GM19463 (cell line): Measurements from ENCODE around the gene RRAD.
"Not testable (repeated sequence)": the region's sequence is repeated elsewhere in the genome, so short reads cannot be mapped to it uniquely, and the experiment has no call there.

Experiments used
- ATAC-seq: cut with Tn5 transposase; IDR thresholded peaks from one replicate; pipeline ENCODE4 v1.9.1; 2021; ENCODE audit warnings: mild to moderate bottlenecking, moderate library complexity; ENCODE audit not compliant: unreplicated experiment

RRAD gene

DNA sequence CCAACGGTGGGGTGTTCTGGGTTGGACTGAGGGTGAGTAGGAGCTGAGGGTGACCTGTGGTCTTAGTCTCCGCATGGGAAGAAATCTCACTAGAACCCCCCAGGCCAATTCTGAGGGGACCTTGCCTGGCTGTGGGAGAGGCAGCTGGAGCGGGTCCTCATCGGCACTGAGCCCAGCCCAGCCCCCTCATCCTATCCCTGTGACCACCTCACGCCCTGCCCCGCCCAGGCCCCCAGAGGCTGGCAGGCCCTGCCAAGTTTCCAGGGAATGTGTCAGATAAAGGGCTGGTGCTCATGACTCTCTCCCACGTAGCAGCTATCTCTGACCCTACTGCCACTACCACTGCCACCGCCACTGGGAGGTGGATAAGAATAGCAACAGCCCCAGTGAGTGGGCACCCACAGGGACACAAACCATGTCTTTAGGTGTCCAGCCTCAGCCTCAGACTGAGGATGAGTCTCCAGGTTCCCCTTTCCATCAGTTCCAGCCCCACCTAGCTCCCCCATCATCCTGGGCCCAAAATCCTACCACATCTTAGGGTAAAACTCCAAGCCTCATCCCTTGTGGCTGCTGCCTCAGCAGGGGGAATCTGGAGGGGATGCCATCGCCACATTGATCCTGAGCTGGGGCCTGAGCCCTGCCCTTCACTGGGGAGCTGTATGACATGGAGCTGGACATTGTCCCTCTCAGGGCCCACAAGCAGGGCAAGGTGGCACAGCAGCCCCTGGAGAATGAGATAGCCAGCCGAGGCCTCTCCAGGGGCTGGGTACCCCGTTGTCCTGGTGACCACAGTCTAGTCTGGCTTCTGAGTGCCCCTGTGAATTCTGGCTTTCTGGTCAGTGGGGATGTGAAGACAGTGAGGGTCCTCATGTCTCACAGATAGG lies 21.5 kb downstream of the RRAD start:
- ATAC-seq, result no peak

DNA sequence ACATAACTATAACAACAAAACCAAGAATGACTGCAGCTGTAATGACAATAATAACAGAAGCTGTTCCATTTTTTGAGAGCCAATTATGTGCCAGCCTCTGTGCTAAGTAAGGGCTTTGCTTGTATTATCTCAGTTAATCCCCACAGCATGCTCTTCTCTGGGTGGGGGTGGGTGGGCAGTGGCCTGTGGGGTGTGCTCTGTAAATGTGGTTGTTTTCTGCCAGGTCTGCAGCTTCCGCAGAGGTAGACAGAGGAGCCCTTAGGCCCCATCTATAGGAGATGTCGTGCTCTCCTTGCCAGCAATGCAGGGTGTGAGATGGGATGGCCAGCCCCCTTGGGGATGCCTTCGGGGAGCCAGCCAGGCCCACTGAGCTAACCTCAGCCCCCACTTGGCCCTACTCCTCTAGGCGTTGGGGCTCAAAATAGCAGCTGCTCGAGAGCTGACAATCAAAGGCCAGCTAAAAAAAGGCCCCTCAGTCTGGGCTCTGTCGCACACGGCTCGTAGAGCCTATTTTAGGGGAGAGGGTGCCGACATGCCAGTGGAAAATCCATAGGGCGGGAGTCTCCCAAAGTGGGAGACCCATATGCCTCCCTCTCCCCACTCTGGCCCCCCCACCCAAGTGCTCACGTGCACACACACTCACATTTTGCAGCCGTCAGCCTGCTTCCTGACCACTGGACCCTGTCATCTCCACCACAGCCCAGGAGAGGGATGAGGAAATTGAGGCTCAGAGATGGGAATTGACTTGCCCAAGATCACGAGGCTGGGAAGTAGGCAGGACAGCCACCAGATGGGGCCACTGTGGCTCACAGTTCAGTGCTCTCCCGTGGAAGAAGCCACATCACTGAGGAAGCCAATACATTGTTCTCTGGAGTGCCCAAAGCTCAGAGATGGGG lies 22.4 kb downstream of the RRAD start:
- ATAC-seq, result no peak

DNA sequence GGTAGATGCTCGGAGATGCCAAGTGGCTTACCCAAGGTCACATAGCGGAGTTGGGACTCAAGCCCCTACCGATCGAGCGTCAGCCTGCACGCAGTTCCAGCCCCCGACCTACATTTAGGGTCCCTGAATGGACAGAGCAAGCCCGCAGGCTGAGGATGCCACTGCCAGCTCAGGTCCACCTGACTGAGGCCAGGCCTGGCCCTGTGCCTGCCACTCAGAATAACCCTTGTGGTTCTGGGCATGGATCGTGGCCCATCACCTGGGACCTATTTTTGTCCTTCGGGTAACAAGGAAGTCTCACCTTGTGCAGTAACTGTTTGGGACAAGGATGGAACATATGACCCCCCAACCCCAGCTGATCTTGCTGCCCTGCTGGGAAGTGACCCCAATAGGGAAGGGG lies 23.7 kb downstream of the RRAD start:
- ATAC-seq, result no peak

DNA sequence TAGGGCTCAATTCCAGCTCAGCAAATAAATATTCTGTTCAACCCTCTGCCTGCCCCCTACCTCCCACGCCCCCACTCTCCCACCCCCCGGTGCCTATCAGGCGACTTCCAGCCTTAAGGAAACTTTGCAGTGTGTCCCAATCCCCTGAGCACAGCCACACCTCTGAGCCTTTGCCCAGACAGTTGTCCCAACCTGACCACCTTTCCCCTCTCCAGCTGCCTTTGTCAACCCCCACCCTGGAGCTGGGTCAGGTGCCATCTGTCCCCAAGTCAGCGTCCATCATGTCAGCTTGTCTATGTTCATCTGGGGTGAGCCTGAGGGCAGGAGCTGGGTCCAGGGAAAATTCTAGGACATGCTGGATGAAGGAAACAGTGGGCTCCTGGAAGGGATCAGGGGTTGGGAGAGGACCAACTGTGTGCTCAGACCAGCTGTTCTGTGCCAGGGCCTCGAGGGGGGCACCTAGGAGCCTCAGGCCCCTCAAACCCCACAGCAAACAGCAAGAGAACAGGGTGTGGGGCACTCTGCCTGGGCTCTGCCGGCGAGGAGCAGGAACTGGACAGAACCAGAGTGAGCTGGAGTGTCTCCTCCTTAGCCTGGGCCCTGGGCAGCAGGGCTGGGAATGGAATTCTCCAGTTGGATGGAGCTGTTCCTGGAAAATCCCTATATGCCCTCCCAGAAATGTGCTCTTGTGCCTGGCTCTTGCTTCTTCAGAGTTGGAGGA lies 24.5 kb downstream of the RRAD start:
- ATAC-seq, result no peak

DNA sequence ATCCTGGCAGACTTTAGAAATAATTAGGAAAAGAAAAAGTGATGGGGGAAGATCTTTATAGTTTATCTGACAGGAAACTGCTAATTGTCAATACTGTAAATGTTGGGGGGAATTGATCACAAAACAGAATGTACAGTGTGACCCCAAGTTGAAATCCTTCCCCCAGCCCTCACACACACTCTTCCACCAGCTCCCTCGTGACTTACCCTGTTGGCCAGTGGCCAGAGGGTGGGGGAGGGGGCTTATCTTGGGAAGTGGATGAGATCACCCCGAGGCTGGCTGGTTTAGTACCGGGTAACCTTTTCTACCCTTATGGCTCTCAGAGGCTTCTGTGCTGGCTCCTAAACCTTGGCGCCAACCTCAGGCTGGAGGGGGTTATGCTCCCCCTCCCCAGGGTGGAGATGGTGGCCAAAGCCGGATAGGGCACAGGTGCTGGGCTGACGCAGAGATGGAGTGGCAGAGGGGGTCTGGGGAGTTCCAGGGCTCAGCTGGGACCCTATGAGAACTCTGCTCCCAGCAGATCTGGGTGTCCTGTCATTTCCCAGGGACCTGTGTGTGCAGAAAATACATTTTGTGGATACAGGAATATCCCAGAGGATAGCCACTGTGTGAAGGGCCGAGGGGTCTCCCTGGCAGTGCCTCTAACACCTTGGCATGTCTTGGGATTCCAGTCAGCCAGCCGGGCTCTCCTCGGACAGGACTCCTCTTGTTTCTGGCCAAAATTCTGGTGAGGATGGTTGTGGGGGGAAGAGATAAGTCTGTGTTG lies 25.2 kb downstream of the RRAD start:
- ATAC-seq, result no peak

GRCh38 chr16:66899310-66899944 lies 25.9 kb downstream of the RRAD start:
- ATAC-seq, result no peak

DNA sequence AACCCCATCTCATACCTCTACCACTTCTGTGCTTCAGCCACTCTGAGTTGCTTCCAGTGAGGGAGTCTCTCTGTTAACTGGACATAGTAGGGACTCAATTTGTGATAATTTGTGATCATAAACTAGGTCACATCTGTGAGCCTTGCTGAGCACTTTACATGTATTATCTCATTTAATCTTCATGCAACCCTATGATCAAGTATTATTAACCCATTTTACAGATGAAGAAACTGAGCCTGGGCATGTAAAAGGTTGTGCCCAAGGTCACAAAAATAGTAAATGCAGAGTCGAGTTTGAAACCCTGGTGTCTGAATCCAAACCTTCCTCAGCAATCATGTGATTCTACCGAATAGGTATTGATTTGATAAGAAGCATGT lies 26.4 kb downstream of the RRAD start:
- no peak for ATAC-seq

DNA sequence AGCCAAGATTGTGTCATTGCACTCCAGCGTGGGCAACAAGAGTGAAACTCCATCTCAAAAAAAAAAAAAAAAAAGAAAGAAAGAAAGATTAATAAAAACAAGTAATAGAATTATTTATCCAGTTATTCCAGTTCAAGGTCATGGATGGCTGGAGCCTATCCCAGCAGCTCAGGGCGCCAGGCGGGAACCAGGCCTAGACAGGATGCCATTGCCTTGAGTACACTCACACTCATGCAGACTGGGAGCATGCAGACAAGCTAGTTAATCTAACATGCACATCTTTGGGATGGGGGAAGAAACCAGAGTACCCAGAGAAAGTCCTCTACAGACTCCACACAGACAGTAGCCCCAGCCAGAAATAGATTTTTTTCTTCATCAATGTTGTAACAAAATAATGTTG lies 27.1 kb downstream of the RRAD start:
- no peak for ATAC-seq

DNA sequence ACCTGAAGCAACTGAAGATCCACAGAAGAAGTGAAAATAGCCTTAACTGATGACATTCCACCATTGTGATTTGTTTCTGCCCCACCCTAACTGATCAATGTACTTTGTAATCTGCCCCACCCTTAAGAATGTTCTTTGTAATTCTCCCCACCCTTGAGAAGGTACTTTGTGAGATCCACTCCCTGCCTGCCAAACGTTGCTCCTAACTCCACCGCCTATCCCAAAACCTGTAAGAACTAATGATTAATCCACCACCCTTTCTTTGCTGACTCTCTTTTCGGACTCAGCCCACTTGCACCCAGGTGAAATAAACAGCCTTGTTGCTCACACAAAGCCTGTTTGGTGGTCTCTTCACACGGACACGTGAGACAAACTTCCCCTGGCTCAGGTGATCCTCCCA lies 28.7 kb downstream of the RRAD start:
- not testable (repeated sequence) for ATAC-seq

- ATAC-seq, result no peak
Observed at GRCh38 chr16:66895999-66896398, 29.3 kb downstream of the RRAD start.

DNA sequence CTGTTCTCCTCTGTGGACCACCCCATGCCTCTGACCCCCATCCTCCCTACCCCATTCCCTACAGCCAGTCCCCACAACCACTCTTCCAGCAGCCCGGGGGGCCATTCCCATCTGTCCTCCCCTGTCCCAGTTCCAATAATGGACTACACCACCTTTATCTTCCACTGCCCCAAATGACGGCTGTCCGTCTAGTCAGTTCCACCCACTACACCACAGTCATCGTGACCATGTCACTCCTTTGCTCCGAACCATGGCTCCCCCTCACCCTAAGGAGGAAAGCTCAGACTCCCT lies 29.7 kb downstream of the RRAD start:
- ATAC-seq, result no peak

DNA sequence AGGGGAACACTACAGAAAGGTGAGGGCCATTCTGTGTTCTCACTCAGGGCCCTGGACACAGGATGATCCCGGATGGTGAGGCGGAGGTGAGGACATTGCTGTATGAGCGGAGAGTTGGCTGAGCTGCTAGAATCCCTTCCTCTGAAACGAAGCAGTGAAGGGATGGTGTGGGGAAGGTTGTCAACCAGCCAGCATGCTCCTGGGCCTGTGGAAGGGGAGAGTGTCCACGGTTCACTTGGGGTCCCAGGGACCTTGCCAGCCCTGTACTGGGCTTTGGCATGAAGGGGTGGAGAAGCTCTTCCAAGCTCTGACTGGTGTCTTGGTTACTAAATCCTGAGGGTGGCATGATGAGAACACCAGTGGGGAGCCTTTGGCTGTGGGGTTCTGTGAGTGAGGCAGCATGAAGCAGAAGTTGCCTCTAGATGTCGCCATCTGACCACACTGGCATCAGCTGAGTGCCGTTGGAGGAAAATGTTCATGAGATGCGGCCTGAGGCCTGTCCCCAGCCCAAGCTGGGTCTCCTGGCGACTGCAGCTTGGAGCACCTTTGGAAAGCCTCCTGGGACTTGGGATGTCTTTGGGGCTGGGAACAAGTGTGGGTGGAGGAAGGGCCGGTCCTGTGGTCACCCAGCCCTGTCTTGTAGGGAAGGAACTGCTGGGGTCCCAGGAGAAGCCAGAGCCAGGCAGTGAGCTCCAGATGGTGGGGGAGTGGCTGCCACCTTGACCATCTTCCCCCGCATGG lies 30.2 kb downstream of the RRAD start:
- no peak for ATAC-seq

DNA sequence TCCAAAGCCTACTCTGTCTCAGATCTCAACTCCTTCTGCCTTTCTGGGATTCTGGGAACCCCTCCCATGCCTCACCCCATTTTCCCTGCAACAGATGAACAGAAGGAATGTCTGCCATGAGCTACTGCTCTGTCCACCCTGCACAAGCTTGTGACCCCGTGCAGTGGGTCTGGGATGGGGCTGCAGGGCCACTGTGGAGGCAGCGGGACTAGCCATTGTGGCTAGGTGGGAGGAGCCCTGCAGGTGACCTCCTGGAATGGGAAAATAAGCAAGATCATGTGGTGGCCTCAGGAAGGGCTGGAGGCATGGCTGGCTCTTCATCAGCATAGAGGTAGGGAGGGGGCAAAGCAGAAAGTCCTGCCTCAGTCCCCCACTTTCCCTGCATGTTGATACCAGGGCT lies 31.3 kb downstream of the RRAD start:
- no peak for ATAC-seq

- ATAC-seq, result no peak
Observed at GRCh38 chr16:66891797-66892196, 33.5 kb downstream of the RRAD start.

GRCh38 chr16:66891360-66891759 lies 34.0 kb downstream of the RRAD start:
- no peak for ATAC-seq

DNA sequence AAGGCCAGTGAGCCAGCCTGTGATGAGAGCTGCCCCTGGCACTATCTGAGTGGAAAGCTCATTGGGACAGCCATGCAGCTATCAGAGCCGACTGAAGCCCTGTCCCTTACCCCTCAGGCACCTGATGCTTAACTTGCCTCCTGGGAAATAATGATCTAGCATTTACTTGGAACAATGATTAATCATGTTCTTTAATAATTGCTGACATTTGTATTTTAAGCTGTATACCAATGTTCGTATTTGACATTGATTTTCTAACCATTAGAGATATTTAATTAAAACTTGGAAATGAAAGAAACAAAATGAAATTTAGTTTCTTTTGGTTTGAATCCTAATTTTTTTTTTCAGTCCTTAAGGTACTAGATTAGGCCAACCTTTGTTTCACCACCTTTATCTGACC lies 34.5 kb downstream of the RRAD start:
- no peak for ATAC-seq

- ATAC-seq, result no peak
Observed at GRCh38 chr16:66889622-66890021, 35.7 kb downstream of the RRAD start.

DNA sequence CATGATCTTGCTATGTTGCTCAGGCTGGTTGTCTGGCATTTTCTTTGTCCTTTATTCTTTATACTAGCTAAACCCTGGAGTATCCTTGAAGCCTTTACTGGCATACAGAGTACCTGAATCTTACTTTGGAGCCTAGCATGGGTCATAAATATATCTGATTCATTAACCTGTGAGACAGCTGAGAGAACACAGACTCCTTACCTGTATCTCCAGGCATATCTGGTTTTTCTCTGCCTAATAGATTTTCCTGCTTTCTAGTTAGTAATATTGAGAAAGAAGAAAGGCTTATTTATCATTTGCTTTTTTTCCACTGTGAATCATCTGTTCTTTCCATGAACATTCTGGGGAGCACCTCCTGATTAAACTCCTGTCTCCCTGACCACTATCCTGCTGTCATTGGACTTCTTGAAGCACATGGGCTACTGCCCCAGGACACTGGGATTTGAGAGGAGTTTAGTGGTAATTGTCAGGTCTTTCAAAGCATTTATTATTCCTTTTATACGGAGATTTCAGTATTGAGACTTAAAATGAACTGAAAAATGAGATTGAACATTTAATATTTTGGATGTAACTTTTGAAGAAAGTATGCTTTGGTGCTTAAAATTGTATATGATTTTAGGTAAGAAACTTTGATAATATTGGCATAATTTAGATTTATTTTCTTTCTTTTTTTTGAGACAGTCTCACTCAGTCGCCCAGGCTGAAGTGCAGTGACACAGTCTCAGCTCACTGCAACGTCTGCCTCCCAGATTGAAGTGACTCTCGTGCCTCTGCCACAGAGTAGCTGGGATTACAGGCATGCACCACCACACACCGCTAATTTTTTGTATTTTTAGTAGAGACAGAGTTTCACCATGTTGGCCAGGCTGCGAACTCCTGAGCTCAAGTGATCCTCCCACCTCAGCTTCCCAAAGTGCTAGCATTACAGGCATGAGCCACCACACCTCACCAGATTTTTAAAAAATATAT lies 36.4 kb downstream of the RRAD start:
- no peak for ATAC-seq

DNA sequence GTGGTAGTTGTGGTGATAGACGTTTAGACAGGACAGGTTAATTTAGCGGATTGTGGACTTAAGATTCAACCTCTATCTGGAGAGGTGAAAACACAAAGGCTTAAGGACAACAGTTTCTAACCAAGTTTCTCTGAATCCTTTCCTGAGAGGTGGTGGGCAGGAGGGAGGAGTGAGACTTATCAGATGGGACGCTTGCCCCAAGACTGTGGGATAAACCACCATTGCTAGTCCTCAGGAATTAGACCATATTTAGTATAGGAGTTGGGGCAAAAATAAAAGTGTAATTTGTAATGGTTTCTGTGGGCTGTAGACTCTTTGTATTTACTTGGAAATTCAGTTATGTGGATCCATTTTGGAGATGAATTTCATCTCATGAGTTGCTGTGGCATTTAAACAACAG lies 38.4 kb downstream of the RRAD start:
- no peak for ATAC-seq
